HepG2 (cell line): Measurements from ENCODE around the gene GRB10. TPM values are rescaled to one million over a fixed set of nuclear protein-coding genes. Genes with fewer than 3 reads are reported as not detected.

ENCODE experiments used
- ATAC-seq: fragments of 200-7000 bp; cut with Tn5 transposase; 3 replicates; pipeline ENCODE4 v1.9.1; 2020; ENCODE audit warnings: mild to moderate bottlenecking, moderate library complexity
- BruUV-seq: library from RNA; stranded (reverse); fragments of 400-500 nt; replicated peaks from 2 replicates; lab custom pipeline; 2021; lab: Mats Ljungman, UMichigan
- CTCF ChIA-PET: fragments of 300-600 bp; formaldehyde crosslinking; extraction: SDS; loops from one replicate; lab custom pipeline; 2021; ENCODE audit warnings: low total read pairs, inconsistent platforms, low intra/inter-chr PET ratio; lab: Yijun Ruan, JAX
- POLR2A ChIA-PET: fragments of 350-600 bp; sonication (Branson Sonifier 250); formaldehyde crosslinking; loops from one replicate; lab custom pipeline; 2020; ENCODE audit warnings: antibody characterized with exemption, inconsistent platforms; lab: Yijun Ruan, JAX
- DNase-seq: peaks from one replicate; pipeline ENCODE4 v3.0.0-alpha.2; 2015; ENCODE audit warnings: low spot score
- FAIRE-seq: peaks from 3 replicates; lab custom pipeline; 2011; peaks lifted over from hg19 to GRCh38; lab: Jason Lieb, UNC
- H2AFZ ChIP-seq: one replicate; pipeline ENCODE4 v1.6.1; 2011; ENCODE audit warnings: low read length, inconsistent platforms
- H3K27ac ChIP-seq: fragments of 300-600 bp; 3 replicates; pipeline ENCODE4 v1.8.0; 2011; ENCODE audit warnings: mixed run types, mild to moderate bottlenecking, mixed read lengths, low read length, inconsistent platforms; ENCODE audit not compliant: insufficient read depth; ENCODE audit errors: extremely low read length
- H3K27me3 ChIP-seq, 2 experiments: fragments of 200-600 bp in 1 of 2; 2 replicates in 1 of 2; 3 replicates in 1 of 2; pipeline versions ENCODE4 v1.6.0 to v1.8.0; 2011; ENCODE audit warnings: low read length in 2 of 2, mild to moderate bottlenecking in 2 of 2, moderate library complexity in 2 of 2, inconsistent platforms in 1 of 2; ENCODE audit not compliant: insufficient read depth in 2 of 2, control insufficient read depth in 1 of 2
- H3K36me3 ChIP-seq, 2 experiments: fragments of 200-600 bp in 1 of 2; replicated peaks in 1 of 2; 2 replicates in 1 of 2; 3 replicates in 1 of 2; pipeline versions ENCODE4 v1.5.1 to v1.8.0; 2011; ENCODE audit warnings: low read length in 2 of 2, inconsistent platforms in 1 of 2; ENCODE audit not compliant: insufficient read depth in 2 of 2, control insufficient read depth in 1 of 2
- H3K4me1 ChIP-seq: 2 replicates; pipeline ENCODE4 v1.5.1; 2012; ENCODE audit warnings: low read length, inconsistent platforms; ENCODE audit not compliant: insufficient read depth
- H3K4me2 ChIP-seq: 2 replicates; pipeline ENCODE4 v1.6.0; 2011; ENCODE audit warnings: low read depth, low read length, inconsistent platforms
- H3K4me3 ChIP-seq, 3 experiments: fragments of 200-600 bp in 1 of 3; sonication (generic), shearing (Covaris generic) in 1 of 3; replicated peaks in 1 of 3; 2 replicates each; pipeline ENCODE4 v1.5.1; 2011 to 2016; ENCODE audit warnings: low read length in 3 of 3, inconsistent platforms in 2 of 3, low read depth in 2 of 3, mild to moderate bottlenecking in 2 of 3, control low read depth in 1 of 3, mixed read lengths in 1 of 3; ENCODE audit not compliant: insufficient read depth in 1 of 3
- H3K79me2 ChIP-seq: one replicate; pipeline ENCODE4 v1.6.1; 2011; ENCODE audit warnings: low read length, inconsistent platforms; ENCODE audit not compliant: insufficient read depth
- H3K9ac ChIP-seq: 2 replicates; pipeline ENCODE4 v1.6.0; 2011; ENCODE audit warnings: mild to moderate bottlenecking, low read depth, low read length, inconsistent platforms; ENCODE audit not compliant: insufficient read depth
- H3K9me3 ChIP-seq: 2 replicates; pipeline ENCODE4 v1.5.1; 2012; ENCODE audit warnings: mild to moderate bottlenecking, low read length
- H4K20me1 ChIP-seq: 2 replicates; pipeline ENCODE4 v1.6.0; 2011; ENCODE audit warnings: inconsistent platforms, mild to moderate bottlenecking, low read length, moderate library complexity; ENCODE audit not compliant: insufficient read depth
- EHMT2 ChIP-seq: fragments of 200-600 bp; sonication (generic); IDR thresholded peaks from 2 replicates; pipeline ENCODE4 v1.7.0; 2017; ENCODE audit warnings: antibody characterized with exemption, low read depth, low read length, borderline replicate concordance
- HMG20A ChIP-seq: IDR thresholded peaks from 2 replicates; pipeline ENCODE4 v1.6.1; 2016; ENCODE audit warnings: borderline replicate concordance
- HMG20B ChIP-seq: conservative IDR thresholded peaks from 2 replicates; pipeline ENCODE4 v1.6.1; 2016; ENCODE audit warnings: missing genetic modification reagents, missing compliant biosample characterization
- MATR3 ChIP-seq: sonication (generic); formaldehyde crosslinking; IDR thresholded peaks from 2 replicates; pipeline ENCODE4 v1.4.0; 2020; ENCODE audit warnings: missing genetic modification reagents
- MXD4 ChIP-seq: IDR thresholded peaks from 2 replicates; pipeline ENCODE4 v1.6.1; 2016; ENCODE audit warnings: mild to moderate bottlenecking, missing biosample characterization, missing genetic modification reagents
- PHF5A ChIP-seq: IDR thresholded peaks from one replicate; pipeline ENCODE4 v1.6.1; 2018; ENCODE audit warnings: low read depth, missing genetic modification reagents; ENCODE audit not compliant: unreplicated experiment
- SNAPC5 ChIP-seq: sonication (generic); formaldehyde crosslinking; IDR thresholded peaks from 2 replicates; pipeline ENCODE4 v1.8.1; 2023; ENCODE audit warnings: mild to moderate bottlenecking, missing genetic modification reagents, borderline replicate concordance
- SP2 ChIP-seq: sonication (generic); formaldehyde crosslinking; IDR thresholded peaks from 2 replicates; pipeline ENCODE4 v1.5.1; 2020; ENCODE audit warnings: mild to moderate bottlenecking, missing genetic modification reagents
- THAP8 ChIP-seq: sonication (generic); formaldehyde crosslinking; IDR thresholded peaks from 2 replicates; pipeline ENCODE4 v1.5.1; 2020; ENCODE audit warnings: missing genetic modification reagents, mild to moderate bottlenecking, borderline replicate concordance
- YEATS2 ChIP-seq: sonication (generic); formaldehyde crosslinking; IDR thresholded peaks from 2 replicates; pipeline ENCODE4 v1.4.0; 2020; ENCODE audit warnings: missing genetic modification reagents, borderline replicate concordance
- ZMYM4 ChIP-seq: sonication (generic); formaldehyde crosslinking; IDR thresholded peaks from 2 replicates; pipeline ENCODE4 v1.8.1; 2023; ENCODE audit warnings: mild to moderate bottlenecking, missing genetic modification reagents
- ZNF138 ChIP-seq: sonication (generic); formaldehyde crosslinking; IDR thresholded peaks from 2 replicates; pipeline ENCODE4 v1.5.0; 2020; ENCODE audit warnings: mild to moderate bottlenecking, low read depth, missing genetic modification reagents
- ZNF225 ChIP-seq: sonication (generic); formaldehyde crosslinking; IDR thresholded peaks from 2 replicates; pipeline ENCODE4 v1.4.0; 2020; ENCODE audit warnings: mild to moderate bottlenecking, missing genetic modification reagents
- ZNF232 ChIP-seq: sonication (generic); formaldehyde crosslinking; IDR thresholded peaks from 2 replicates; pipeline ENCODE4 v1.4.0; 2020; ENCODE audit warnings: missing genetic modification reagents, borderline replicate concordance
- ZNF30 ChIP-seq: sonication (generic); formaldehyde crosslinking; IDR thresholded peaks from 2 replicates; pipeline ENCODE4 v1.5.0; 2020; ENCODE audit warnings: mild to moderate bottlenecking, missing genetic modification reagents
- ZNF33A ChIP-seq: sonication (generic); formaldehyde crosslinking; IDR thresholded peaks from 2 replicates; pipeline ENCODE4 v1.5.1; 2020; ENCODE audit warnings: missing genetic modification reagents, mild to moderate bottlenecking, moderate library complexity, borderline replicate concordance
- ZNF350 ChIP-seq: sonication (generic); formaldehyde crosslinking; IDR thresholded peaks from 2 replicates; pipeline ENCODE4 v1.4.0; 2020; ENCODE audit warnings: mild to moderate bottlenecking, low read depth, missing genetic modification reagents, borderline replicate concordance
- ZNF431 ChIP-seq: sonication (generic); formaldehyde crosslinking; IDR thresholded peaks from 2 replicates; pipeline ENCODE4 v1.9.0; 2022; ENCODE audit warnings: missing genetic modification reagents, low read depth, mild to moderate bottlenecking, borderline replicate concordance
- ZNF510 ChIP-seq: sonication (generic); formaldehyde crosslinking; IDR thresholded peaks from 2 replicates; pipeline ENCODE4 v1.4.0; 2020; ENCODE audit warnings: low read depth, mild to moderate bottlenecking, missing genetic modification reagents
- ZNF569 ChIP-seq: sonication (generic); formaldehyde crosslinking; IDR thresholded peaks from 2 replicates; pipeline ENCODE4 v1.5.0; 2020; ENCODE audit warnings: mild to moderate bottlenecking, missing genetic modification reagents, moderate library complexity, borderline replicate concordance
- ZNF816 ChIP-seq: sonication (generic); formaldehyde crosslinking; IDR thresholded peaks from 2 replicates; pipeline ENCODE4 v1.8.0; 2022; ENCODE audit warnings: missing genetic modification reagents, mild to moderate bottlenecking, borderline replicate concordance
- WGBS: methylation state at CpG from one replicate; pipeline ENCODE4 v1.1.6; 2017; ENCODE audit warnings: low lambda C conversion rate; 5-methylcytosine and 5-hydroxymethylcytosine counted together
- in situ Hi-C: cut with HindIII; loops from 2 replicates; pipeline ENCODE4 v1.10.0; 2017; ENCODE audit warnings: low pct_unique_long_range_greater_than_20kb; ENCODE audit not compliant: extremely low pct_ligation_motif_present
- intact Hi-C: fragments of 100-400 bp; cut with micrococcal nuclease; formaldehyde crosslinking; loops from one replicate; pipeline ENCODE4 v1.10.0; 2022; ENCODE audit not compliant: unreplicated experiment
- polyA plus RNA-seq, 8 experiments: library from polyadenylated mRNA; depleted of rRNA in 3 of 8; stranded (reverse) in 7 of 8; unstranded in 1 of 8; fragments of >200 nt; fragmentation: Illumina TruSeq in 4 of 8; extraction: Trizol in 4 of 8; gene quantifications; 2 replicates each; pipeline versions ENCODE4 v1.2.1 to v1.2.3, GENCODE V29; 2011 to 2016; ENCODE audit warnings: low read depth in 4 of 8, missing spikeins in 1 of 8, mixed read lengths in 1 of 8; ENCODE audit not compliant: insufficient read depth in 1 of 8
- total RNA-seq, 5 experiments: library from RNA; depleted of rRNA; stranded (reverse); fragments of >200 nt; fragmentation: Illumina TruSeq; extraction: Trizol; gene quantifications; 2 replicates each; pipeline ENCODE4 v1.2.3, GENCODE V29; 2016; ENCODE audit warnings: low read depth in 1 of 5

The GRB10 gene
- total and polyA plus RNA-seq, 2 of the 13 experiments (the other 11 are each of a cell fraction or from before 2014, with no cell fraction given), result 4.0 to 6.8 TPM

GRCh38 chr7:50721661-50722259 is 60.9 kb downstream of the GRB10 start (continued):
- no peak for TF ChIP-seq ZNF569 (CRISPR knock-in tag)
- no peak for TF ChIP-seq ZNF33A (CRISPR knock-in tag)
- no peak for TF ChIP-seq HMG20B (CRISPR knock-in tag)
- TF ChIP-seq, all 625 proteins: peak for 0

- H3K36me3 ChIP-seq, result no peaks in the 10 kb centered on the region
- 86% methylated on average over 4 of the region's 10 CpGs for WGBS
- FAIRE-seq (no peak), ATAC-seq (no peak), DNase-seq (no peak)
- no peaks in the 10 kb centered on the region for H3K27me3 ChIP-seq
- in situ Hi-C loops (no loop called here), intact Hi-C loops (no loop called here)
- TF ChIP-seq ZNF431 (CRISPR knock-in tag) (no peak), ZNF816 (CRISPR knock-in tag) (no peak), PHF5A (CRISPR knock-in tag) (no peak), MATR3 (CRISPR knock-in tag) (no peak), YEATS2 (CRISPR knock-in tag) (no peak), ZNF225 (CRISPR knock-in tag) (no peak), ZMYM4 (CRISPR knock-in tag) (no peak), ZNF510 (CRISPR knock-in tag) (no peak), THAP8 (CRISPR knock-in tag) (no peak), MXD4 (no peak), SNAPC5 (CRISPR knock-in tag) (no peak), HMG20A (CRISPR knock-in tag) (no peak), ZNF232 (no peak), EHMT2 (no peak), ZNF138 (CRISPR knock-in tag) (no peak), ZNF350 (CRISPR knock-in tag) (no peak), ZNF30 (no peak), SP2 (CRISPR knock-in tag) (no peak)
- no peak overlapping the region for H2AFZ ChIP-seq
- ChIA-PET CTCF (no interaction called here), POLR2A (no interaction called here)
- H3K9ac ChIP-seq, result no peak overlapping the region
- no peak overlapping the region for H3K4me3 ChIP-seq
- no peak overlapping the region for H3K4me2 ChIP-seq
- H3K79me2 ChIP-seq, result no peaks in the 10 kb centered on the region
- H4K20me1 ChIP-seq, result no peaks in the 10 kb centered on the region
- peaks cover 29% of the 10 kb centered on the region for H3K4me1 ChIP-seq
- no peak overlapping the region for H3K27ac ChIP-seq
- no TSS peak for BruUV-seq
- no peaks in the 10 kb centered on the region for H3K9me3 ChIP-seq
Observed at GRCh38 chr7:50721160-50721559, 61.5 kb downstream of the GRB10 start.
